ENCODE results near the gene RNF169.
A peak's percentile ranks its signal among the peaks of the same experiment; 100 is the strongest.

Gene RNF169

GRCh38 chr11:74748211-74749126 lies at the start of gene RNF169:
Gene RNF169, plus strand, starts transcription at chr11:74748849. Its CDS starts 32 bp downstream, at chr11:74748881.
- DNase-seq: peak; percentile 93

- DNase-seq: no peak
Observed at GRCh38 chr11:74699615-74700396, 48.8 kb upstream of the RNF169 start.

GRCh38 chr11:74701351-74701750 lies 47.3 kb upstream of the RNF169 start:
- DNase-seq: no peak

GRCh38 chr11:74702383-74703007 lies 46.2 kb upstream of the RNF169 start:
- DNase-seq: peak; percentile 11

- no peak for DNase-seq
Observed at GRCh38 chr11:74703211-74703610, 45.4 kb upstream of the RNF169 start.

GRCh38 chr11:74707182-74707581 lies 41.5 kb upstream of the RNF169 start:
- DNase-seq: no peak

GRCh38 chr11:74707602-74708510 lies 40.8 kb upstream of the RNF169 start:
- no peak for DNase-seq

GRCh38 chr11:74709175-74709574 lies 39.5 kb upstream of the RNF169 start:
- DNase-seq: no peak

GRCh38 chr11:74710281-74710938 lies 38.2 kb upstream of the RNF169 start:
- no peak for DNase-seq

- DNase-seq: no peak
Observed at GRCh38 chr11:74713686-74714085, 35.0 kb upstream of the RNF169 start.

GRCh38 chr11:74714904-74715303 lies 33.7 kb upstream of the RNF169 start:
- DNase-seq: no peak

- no peak for DNase-seq
Observed at GRCh38 chr11:74717221-74717969, 31.3 kb upstream of the RNF169 start.

- DNase-seq: no peak
Observed at GRCh38 chr11:74719011-74719410, 29.6 kb upstream of the RNF169 start.

GRCh38 chr11:74720596-74721478 lies 27.8 kb upstream of the RNF169 start:
- DNase-seq: no peak

GRCh38 chr11:74721479-74721835 lies 27.2 kb upstream of the RNF169 start:
- no peak for DNase-seq

- no peak for DNase-seq
Observed at GRCh38 chr11:74723511-74723910, 25.1 kb upstream of the RNF169 start.

- DNase-seq: no peak
Observed at GRCh38 chr11:74725701-74726100, 22.9 kb upstream of the RNF169 start.

GRCh38 chr11:74726547-74727182 lies 22.0 kb upstream of the RNF169 start:
- no peak for DNase-seq

- DNase-seq: no peak
Observed at GRCh38 chr11:74729397-74729796, 19.3 kb upstream of the RNF169 start.
